A673 (cell line): ENCODE results near the gene GALNT4.

Experiments
- EZH2 ChIP-seq: fragments of 200-600 bp; sonication (generic); IDR thresholded peaks from 2 replicates; pipeline ENCODE4 v1.6.1; 2017; ENCODE audit warnings: borderline replicate concordance, low read depth, mild to moderate bottlenecking, mixed read lengths, antibody characterized with exemption, low read length; ENCODE audit not compliant: poor library complexity, severe bottlenecking
- TF ChIP-seq, protein P1 (sequence below): fragments of 300-800, 200-600 bp; sonication (generic); conservative IDR thresholded peaks from 2 replicates; pipeline ENCODE4 v1.5.1; 2017; ENCODE audit warnings: low read depth, mild to moderate bottlenecking, antibody characterized with exemption, low read length, moderate library complexity, mixed read lengths

- TF ChIP-seq, protein P1, sequence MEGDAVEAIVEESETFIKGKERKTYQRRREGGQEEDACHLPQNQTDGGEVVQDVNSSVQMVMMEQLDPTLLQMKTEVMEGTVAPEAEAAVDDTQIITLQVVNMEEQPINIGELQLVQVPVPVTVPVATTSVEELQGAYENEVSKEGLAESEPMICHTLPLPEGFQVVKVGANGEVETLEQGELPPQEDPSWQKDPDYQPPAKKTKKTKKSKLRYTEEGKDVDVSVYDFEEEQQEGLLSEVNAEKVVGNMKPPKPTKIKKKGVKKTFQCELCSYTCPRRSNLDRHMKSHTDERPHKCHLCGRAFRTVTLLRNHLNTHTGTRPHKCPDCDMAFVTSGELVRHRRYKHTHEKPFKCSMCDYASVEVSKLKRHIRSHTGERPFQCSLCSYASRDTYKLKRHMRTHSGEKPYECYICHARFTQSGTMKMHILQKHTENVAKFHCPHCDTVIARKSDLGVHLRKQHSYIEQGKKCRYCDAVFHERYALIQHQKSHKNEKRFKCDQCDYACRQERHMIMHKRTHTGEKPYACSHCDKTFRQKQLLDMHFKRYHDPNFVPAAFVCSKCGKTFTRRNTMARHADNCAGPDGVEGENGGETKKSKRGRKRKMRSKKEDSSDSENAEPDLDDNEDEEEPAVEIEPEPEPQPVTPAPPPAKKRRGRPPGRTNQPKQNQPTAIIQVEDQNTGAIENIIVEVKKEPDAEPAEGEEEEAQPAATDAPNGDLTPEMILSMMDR = no peak
- no peak for TF ChIP-seq EZH2
Measured at GRCh38 chr12:89568484-89568883, 43.9 kb upstream of the GALNT4 start.
